Ovary (tissue), 9 donors: Measurements from ENCODE around the gene MCRS1. TPM values are rescaled to one million over a fixed set of nuclear protein-coding genes. Genes with fewer than 3 reads are reported as not detected.

ENCODE experiments used
- DNase-seq, 5 donors: peaks; one replicate each; pipeline ENCODE4 v3.0.0-alpha.2; 2019 to 2020
- H3K27ac ChIP-seq, 2 donors: fragments of 200-600 bp; one replicate each; pipeline versions ENCODE4 v1.5.1 to v1.8.0; 2019 to 2022
- H3K27me3 ChIP-seq: fragments of 200-600 bp; one replicate; pipeline ENCODE4 v1.8.0; 2022
- H3K36me3 ChIP-seq: fragments of 200-600 bp; sonication (generic); one replicate; pipeline ENCODE4 v1.5.1; 2019
- H3K4me1 ChIP-seq: one replicate; pipeline ENCODE4 v1.8.1; 2013; ENCODE audit warnings: mild to moderate bottlenecking, moderate library complexity; ENCODE audit not compliant: insufficient read depth
- H3K4me3 ChIP-seq: fragments of 200-600 bp; sonication (generic); one replicate; pipeline ENCODE4 v1.5.1; 2017
- H3K9me3 ChIP-seq, 2 donors: fragments of 200-600 bp in 1 of 2; sonication (generic) in 1 of 2; one replicate each; pipeline versions ENCODE4 v1.5.1 to v1.8.1; 2013 to 2019; ENCODE audit warnings: mild to moderate bottlenecking in 1 of 2, moderate library complexity in 1 of 2
- CTCF ChIP-seq, 3 donors: fragments of 450-650 bp in 2 of 3; fragments of 200-600 bp in 1 of 3; IDR thresholded peaks; one replicate each; pipeline versions ENCODE4 v1.5.1 to v1.8.0; 2016 to 2022; ENCODE audit warnings: antibody characterized with exemption in 3 of 3, mild to moderate bottlenecking in 1 of 3
- EP300 ChIP-seq: sonication (generic); formaldehyde crosslinking; IDR thresholded peaks from one replicate; pipeline ENCODE4 v1.6.1; 2017; ENCODE audit warnings: antibody characterized with exemption
- POLR2A ChIP-seq: fragments of 450-650 bp; IDR thresholded peaks from one replicate; pipeline ENCODE4 v1.6.1; 2017; ENCODE audit warnings: antibody characterized with exemption, mild to moderate bottlenecking, moderate library complexity
- WGBS, 3 donors: extraction: QIAGEN DNeasy Blood & Tissue Kit in 1 of 3; methylation state at CpG; one replicate each; pipeline versions ENCODE4 v1.1.5 to v1.1.7; 2013 to 2017; 5-methylcytosine and 5-hydroxymethylcytosine counted together
- intact Hi-C, 4 donors: fragments of 100-400 bp; cut with DNase I; formaldehyde crosslinking; loops; one replicate each; pipeline versions ENCODE4 v1.11.0 to v1.15.1; 2022 to 2023
- polyA plus RNA-seq, 2 donors: library from polyadenylated mRNA; stranded (reverse); fragments of 200-250 nt in 1 of 2; fragments of 350-450 nt in 1 of 2; fragmentation: Illumina TruSeq in 1 of 2; extraction: RNeasy Lipid Tissue Mini Kit (QIAGEN cat#74804) in 1 of 2; gene quantifications; one replicate each; pipeline ENCODE4 v1.2.3, GENCODE V29; 2013 to 2014
- total RNA-seq, 7 donors: library from RNA; depleted of rRNA in 2 of 7; stranded (reverse); fragments of >200 nt in 2 of 7; fragmentation: NEBNext Ultra II Directional in 3 of 7; extraction: Animal tissue kit (Norgen Biotek cat#: 25700) in 3 of 7; gene quantifications; one replicate each; pipeline versions ENCODE4 v1.1.0 to v1.2.4, GENCODE V29; 2016 to 2023
- donor health status: DM: no; HTN: no; CAD: no; lungs with moderate emphysema.
- donor health status: DM: no; HTN: no; CAD: no.
- donor health status: Bipolar disorder and iron deficiency.
- donor health status: DM: yes; HTN: yes; CAD: no.
- donor health status: DM: no; HTN: no; CAD: no.
- donor health status: DM: yes; HTN: yes; CAD: no.

MCRS1 gene
- total and polyA plus RNA-seq, 9 donors: 14.7 to 56.2 (median 39.5) TPM

- Histone ChIP-seq H3K27me3 (no peaks in the 10 kb centered on the region), H3K4me3 (no peak overlapping the region), H3K9me3 (no peaks in the 10 kb centered on the region), H3K27ac (no peak overlapping the region), H3K4me1 (peaks cover 9% of the 10 kb centered on the region), H3K36me3 (no peaks in the 10 kb centered on the region)
- no peak for TF ChIP-seq CTCF (IDR thresholded peaks at IDR 0.05)
- TF ChIP-seq EP300: no peak
- TF ChIP-seq POLR2A: no peak
- DNase-seq: peak in 1 of 5 donors; percentile 30
- 95% methylated on average over 27 to 28 of the region's 28 CpGs for WGBS, 3 donors
- intact Hi-C loops: no loop called here
These were observed 17.9 kb downstream of the MCRS1 start for GRCh38 chr12:49549735-49550692.

GRCh38 chr12:49548822-49549648 lies 18.9 kb downstream of the MCRS1 start:
- intact Hi-C loops: no loop called here
- 11 to 13% (median 11%) methylated on average over 67 to 70 of the region's 70 CpGs for WGBS, 3 donors
- no peak overlapping the region for H3K27ac ChIP-seq
- H3K36me3 ChIP-seq: no peaks in the 10 kb centered on the region
- no peaks in the 10 kb centered on the region for H3K9me3 ChIP-seq
- no peak for TF ChIP-seq POLR2A
- TF ChIP-seq EP300: no peak
- peak in 1 of 3 donors; percentile 41 for TF ChIP-seq CTCF (IDR thresholded peaks at IDR 0.05)
- DNase-seq: peak in 1 of 5 donors; percentile 63
- peak overlapping the region; percentile 28 for H3K4me3 ChIP-seq
- peaks cover 9% of the 10 kb centered on the region for H3K4me1 ChIP-seq
- H3K27me3 ChIP-seq: no peaks in the 10 kb centered on the region

- Histone ChIP-seq H3K9me3 (no peaks in the 10 kb centered on the region), H3K27ac (no peak overlapping the region), H3K27me3 (no peaks in the 10 kb centered on the region), H3K4me1 (peaks cover 11% of the 10 kb centered on the region), H3K36me3 (no peaks in the 10 kb centered on the region), H3K4me3 (peak overlapping the region; percentile 28)
- intact Hi-C loops: no loop called here
- peak in 1 of 5 donors; percentile 36 for DNase-seq
- 41 to 46% (median 45%) methylated on average over 8 of the region's 8 CpGs for WGBS, 3 donors
- TF ChIP-seq CTCF (IDR thresholded peaks at IDR 0.05) (no peak), EP300 (no peak), POLR2A (no peak)
These were observed 19.5 kb downstream of the MCRS1 start for GRCh38 chr12:49548481-49548821.

GRCh38 chr12:49547090-49547690 lies 20.8 kb downstream of the MCRS1 start:
- intact Hi-C loops: no loop called here
- peak in 1 of 5 donors; percentile 8 for DNase-seq
- WGBS, 3 donors: 77 to 86% (median 81%) methylated on average over 7 of the region's 7 CpGs

More at GRCh38 chr12:49547090-49547690, 20.8 kb downstream of the MCRS1 start:
- H3K4me3 ChIP-seq: no peak overlapping the region
- H3K27ac ChIP-seq: no peak overlapping the region
- no peaks in the 10 kb centered on the region for H3K27me3 ChIP-seq
- H3K4me1 ChIP-seq: peaks cover 11% of the 10 kb centered on the region
- TF ChIP-seq EP300 (no peak), POLR2A (no peak), CTCF (IDR thresholded peaks at IDR 0.05) (no peak)
- no peaks in the 10 kb centered on the region for H3K9me3 ChIP-seq
- H3K36me3 ChIP-seq: no peaks in the 10 kb centered on the region
